Measurements from ENCODE around the gene FILIP1.

The FILIP1 gene

DNA sequence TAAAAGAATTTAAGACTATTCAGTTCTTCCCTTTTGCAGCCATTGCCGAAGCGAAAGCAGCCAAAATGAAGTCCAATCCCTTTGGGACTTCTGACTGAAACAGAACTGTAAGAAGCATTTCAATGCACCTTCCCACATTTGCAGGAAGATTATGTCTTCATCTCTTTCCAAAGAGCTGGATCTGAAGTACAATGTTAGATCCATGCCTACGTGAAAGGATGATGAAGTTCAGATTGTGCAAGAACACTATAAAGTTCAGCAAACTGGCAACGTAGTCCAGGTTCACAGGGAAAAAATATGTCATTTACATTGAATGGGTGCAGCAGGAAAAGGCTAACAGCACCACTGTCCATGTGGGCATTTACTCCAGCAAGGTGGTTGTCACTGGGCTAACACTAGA, 6.0 kb upstream of the FILIP1 start:
- no peak overlapping the region for H3K4me3 ChIP-seq (ENCODE audit: low read depth, low read length)
- no peak for DNase-seq (ENCODE audit: low read depth, low spot score)
- ChIA-PET POLR2A (no interaction called here), CTCF (no interaction called here)
- TF ChIP-seq, protein P1, sequence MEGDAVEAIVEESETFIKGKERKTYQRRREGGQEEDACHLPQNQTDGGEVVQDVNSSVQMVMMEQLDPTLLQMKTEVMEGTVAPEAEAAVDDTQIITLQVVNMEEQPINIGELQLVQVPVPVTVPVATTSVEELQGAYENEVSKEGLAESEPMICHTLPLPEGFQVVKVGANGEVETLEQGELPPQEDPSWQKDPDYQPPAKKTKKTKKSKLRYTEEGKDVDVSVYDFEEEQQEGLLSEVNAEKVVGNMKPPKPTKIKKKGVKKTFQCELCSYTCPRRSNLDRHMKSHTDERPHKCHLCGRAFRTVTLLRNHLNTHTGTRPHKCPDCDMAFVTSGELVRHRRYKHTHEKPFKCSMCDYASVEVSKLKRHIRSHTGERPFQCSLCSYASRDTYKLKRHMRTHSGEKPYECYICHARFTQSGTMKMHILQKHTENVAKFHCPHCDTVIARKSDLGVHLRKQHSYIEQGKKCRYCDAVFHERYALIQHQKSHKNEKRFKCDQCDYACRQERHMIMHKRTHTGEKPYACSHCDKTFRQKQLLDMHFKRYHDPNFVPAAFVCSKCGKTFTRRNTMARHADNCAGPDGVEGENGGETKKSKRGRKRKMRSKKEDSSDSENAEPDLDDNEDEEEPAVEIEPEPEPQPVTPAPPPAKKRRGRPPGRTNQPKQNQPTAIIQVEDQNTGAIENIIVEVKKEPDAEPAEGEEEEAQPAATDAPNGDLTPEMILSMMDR (IDR thresholded peaks at IDR 0.05; ENCODE audit: insufficient read depth, low read length, missing control alignments) = no peak

DNA sequence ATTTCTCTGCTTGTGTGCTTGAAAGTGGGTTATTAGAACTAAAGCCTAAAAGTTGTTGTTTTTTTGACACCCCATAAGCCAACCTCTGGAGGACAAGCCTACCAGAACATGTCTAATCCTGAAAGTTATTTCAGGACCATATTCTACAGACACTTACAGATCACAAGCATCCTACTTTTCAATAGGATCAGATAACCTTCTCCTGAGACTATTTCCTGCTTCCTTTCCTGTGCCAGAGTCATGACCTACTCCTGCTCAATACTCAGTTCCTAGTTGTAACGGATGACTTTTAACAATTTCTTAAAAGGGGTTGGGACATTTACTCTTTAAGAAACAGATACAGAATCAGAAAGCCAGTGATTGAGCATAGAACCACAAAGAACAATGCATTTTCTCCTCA, 5.3 kb upstream of the FILIP1 start:
- TF ChIP-seq, protein P1 (IDR thresholded peaks at IDR 0.05; ENCODE audit: insufficient read depth, low read length, missing control alignments) = no peak
- DNase-seq (ENCODE audit: low read depth, low spot score) = no peak
- H3K4me3 ChIP-seq (ENCODE audit: low read depth, low read length) = no peak overlapping the region
- ChIA-PET POLR2A (no interaction called here), CTCF (no interaction called here)

DNA sequence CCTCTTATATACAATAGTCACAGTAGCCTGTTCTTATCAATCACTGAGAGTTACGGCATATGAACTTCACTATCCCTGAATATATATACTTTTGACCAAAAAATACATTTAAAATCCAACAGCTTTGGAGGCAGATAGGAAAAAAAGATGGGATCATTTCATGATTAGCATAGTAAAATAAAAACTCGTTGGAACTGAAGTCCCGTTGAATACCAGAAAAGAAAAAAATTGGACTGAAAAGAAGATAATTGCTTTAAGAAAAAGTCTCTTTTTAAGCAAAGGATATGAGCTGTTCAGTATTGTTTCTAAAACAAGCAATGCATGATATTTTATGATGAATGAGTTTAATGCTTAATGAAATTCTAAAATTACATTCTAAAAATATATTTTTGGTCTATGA, 4.4 kb upstream of the FILIP1 start:
- CTCF ChIA-PET = no interaction called here
- POLR2A ChIA-PET = no interaction called here
- DNase-seq (ENCODE audit: low read depth, low spot score) = no peak
- no peak overlapping the region for H3K4me3 ChIP-seq (ENCODE audit: low read depth, low read length)
- TF ChIP-seq, protein P1 (IDR thresholded peaks at IDR 0.05; ENCODE audit: insufficient read depth, low read length, missing control alignments) = no peak

DNA sequence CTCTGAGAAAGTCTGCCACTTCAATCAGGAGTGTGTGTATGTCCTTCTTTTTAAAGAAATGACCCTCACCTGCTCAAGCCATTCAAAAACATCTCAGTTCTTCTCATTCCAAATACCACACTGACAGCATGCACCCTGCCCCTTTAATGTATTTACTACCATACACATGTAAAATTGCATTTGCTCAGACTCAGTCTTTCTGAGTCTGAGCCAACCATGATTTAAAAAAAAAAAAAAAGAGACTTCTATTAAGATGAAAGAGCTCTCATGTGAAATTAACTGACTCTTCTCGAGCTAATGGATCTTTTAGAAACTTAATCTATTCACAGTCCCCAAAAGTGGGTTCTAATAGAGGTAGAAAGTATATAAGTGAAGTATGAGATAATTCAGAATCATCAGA, 1.4 kb upstream of the FILIP1 start:
- TF ChIP-seq, protein P1 (IDR thresholded peaks at IDR 0.05; ENCODE audit: insufficient read depth, low read length, missing control alignments) = no peak
- ChIA-PET POLR2A (no interaction called here), CTCF (interaction anchor here (0.6 to 1.4 kb wide), 3 partner anchors 9 to 50 kb away, joined by 3 to 5 read pairs (median 3); no protein-coding TSS in a partner anchor)
- DNase-seq (ENCODE audit: low read depth, low spot score) = no peak
- H3K4me3 ChIP-seq (ENCODE audit: low read depth, low read length) = no peak overlapping the region

DNA sequence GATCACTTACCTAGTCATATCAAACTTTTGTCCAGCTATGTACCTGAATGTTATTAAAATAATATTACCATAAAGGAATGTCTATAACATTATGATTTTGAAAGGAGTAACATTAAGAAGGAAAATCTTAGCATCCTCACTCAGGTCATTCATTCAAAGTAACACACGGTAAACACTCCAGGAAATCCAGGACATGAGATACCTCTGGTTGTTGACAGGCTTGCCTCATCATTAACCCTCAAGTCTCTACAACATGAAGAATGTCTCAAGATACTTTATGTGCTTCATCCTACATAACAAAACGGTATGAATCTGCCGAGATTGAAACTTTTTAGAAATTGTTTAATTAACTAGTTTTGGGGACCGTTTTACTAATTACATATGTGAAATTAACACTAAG, 690 bp upstream of the FILIP1 start:
- POLR2A ChIA-PET = no interaction called here
- TF ChIP-seq, protein P1 (IDR thresholded peaks at IDR 0.05; ENCODE audit: insufficient read depth, low read length, missing control alignments) = no peak
- no peak for DNase-seq (ENCODE audit: low read depth, low spot score)
- H3K4me3 ChIP-seq (ENCODE audit: low read depth, low read length) = no peak overlapping the region
- CTCF ChIA-PET = interaction anchor here (0.9 kb wide), 1 partner anchor 227 kb away, joined by 4 read pairs; no protein-coding TSS in a partner anchor

DNA sequence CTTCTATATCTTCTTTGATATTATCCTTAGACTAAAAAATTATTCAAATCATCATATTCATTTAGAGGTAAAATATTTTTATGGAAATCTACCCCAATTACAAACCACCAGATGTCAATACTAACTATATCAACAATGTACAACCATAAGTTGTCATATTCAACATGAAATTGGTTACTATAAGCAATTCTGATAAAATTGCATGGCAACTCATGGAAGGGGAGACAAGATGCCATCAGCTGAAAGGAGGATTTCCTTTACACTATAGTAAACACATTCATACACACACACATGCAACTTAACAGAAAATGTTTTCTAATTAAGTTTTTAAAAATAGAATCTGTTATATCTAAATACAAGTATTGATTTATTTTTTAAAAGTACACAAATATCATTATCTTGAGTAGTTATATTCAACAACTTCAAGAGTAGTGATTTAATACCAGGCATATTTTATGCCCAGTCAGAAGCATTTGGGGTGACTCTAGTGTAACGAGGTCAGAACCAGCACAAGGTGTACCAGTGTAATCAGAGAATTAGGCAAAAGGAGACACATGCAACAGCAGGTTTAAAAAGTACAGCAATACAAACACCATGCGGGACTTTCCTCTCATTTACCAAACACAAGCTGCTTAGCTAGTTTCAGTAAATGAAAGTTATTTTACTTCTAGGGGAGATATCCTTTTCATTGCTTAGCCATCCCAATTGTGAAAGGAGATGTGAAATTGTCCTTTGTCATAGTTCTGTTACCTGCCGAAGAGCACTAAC, 1.0 kb downstream of the FILIP1 start:
- TF ChIP-seq, protein P1 (IDR thresholded peaks at IDR 0.05; ENCODE audit: insufficient read depth, low read length, missing control alignments) = no peak
- CTCF ChIA-PET = interaction anchor here (0.5 to 2.6 kb wide), 4 partner anchors 11 to 195 kb away, joined by 3 to 7 read pairs (median 3); no protein-coding TSS in a partner anchor
- no peak for DNase-seq (ENCODE audit: low read depth, low spot score)
- POLR2A ChIA-PET = no interaction called here
- H3K4me3 ChIP-seq (ENCODE audit: low read depth, low read length) = no peak overlapping the region

Data from AG04449 (cell line).